Measurements from ENCODE around the gene RBM15B. TPM values are rescaled to one million over a fixed set of nuclear protein-coding genes. Genes with fewer than 3 reads are reported as not detected.

Gene RBM15B
- total RNA-seq, 1 experiment from 2014 or later = 55.6 TPM

GRCh38 chr3:51355891-51356578 lies 35.0 kb upstream of the RBM15B start:
- Mint-ChIP-seq H3K36me3 (no peaks in the 10 kb centered on the region), H3K4me3 (no peak overlapping the region)

DNA sequence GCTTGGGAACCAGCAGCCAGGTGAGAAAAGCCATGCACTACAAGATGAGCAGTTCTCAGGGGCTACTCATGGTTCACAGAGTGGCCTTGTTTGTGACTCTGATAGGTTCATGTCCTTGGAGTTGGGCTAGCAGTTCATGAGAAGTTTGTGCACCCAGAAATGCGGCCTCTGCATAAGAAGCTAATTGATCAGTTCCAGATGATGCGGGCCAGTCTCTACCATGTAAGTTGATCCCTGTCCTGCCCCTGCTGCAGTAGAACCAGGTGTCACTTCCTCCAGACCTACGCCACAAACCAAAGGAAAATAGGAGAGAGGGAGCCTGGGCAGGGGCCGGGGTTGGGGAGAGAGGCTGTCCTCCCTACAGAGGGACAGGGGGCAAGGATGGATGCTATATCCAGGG lies 33.2 kb upstream of the RBM15B start:
- DNase-seq (ENCODE audit: low spot score) (no peak), ATAC-seq (no peak)
- no peaks in the 10 kb centered on the region for H3K36me3 Mint-ChIP-seq
- no peaks in the 10 kb centered on the region for H3K9me3 Mint-ChIP-seq
- H3K27ac Mint-ChIP-seq = no peak overlapping the region
- ChIA-PET CTCF (no interaction called here), POLR2A (no interaction called here)
- H3K27me3 Mint-ChIP-seq (ENCODE audit: low read depth) = no peaks in the 10 kb centered on the region; the same call in 1 of the 2 replicates
- TF ChIP-seq PRRX2 (CRISPR knock-in tag; IDR thresholded peaks at IDR 0.05) = no peak
- TF ChIP-seq, protein P1, sequence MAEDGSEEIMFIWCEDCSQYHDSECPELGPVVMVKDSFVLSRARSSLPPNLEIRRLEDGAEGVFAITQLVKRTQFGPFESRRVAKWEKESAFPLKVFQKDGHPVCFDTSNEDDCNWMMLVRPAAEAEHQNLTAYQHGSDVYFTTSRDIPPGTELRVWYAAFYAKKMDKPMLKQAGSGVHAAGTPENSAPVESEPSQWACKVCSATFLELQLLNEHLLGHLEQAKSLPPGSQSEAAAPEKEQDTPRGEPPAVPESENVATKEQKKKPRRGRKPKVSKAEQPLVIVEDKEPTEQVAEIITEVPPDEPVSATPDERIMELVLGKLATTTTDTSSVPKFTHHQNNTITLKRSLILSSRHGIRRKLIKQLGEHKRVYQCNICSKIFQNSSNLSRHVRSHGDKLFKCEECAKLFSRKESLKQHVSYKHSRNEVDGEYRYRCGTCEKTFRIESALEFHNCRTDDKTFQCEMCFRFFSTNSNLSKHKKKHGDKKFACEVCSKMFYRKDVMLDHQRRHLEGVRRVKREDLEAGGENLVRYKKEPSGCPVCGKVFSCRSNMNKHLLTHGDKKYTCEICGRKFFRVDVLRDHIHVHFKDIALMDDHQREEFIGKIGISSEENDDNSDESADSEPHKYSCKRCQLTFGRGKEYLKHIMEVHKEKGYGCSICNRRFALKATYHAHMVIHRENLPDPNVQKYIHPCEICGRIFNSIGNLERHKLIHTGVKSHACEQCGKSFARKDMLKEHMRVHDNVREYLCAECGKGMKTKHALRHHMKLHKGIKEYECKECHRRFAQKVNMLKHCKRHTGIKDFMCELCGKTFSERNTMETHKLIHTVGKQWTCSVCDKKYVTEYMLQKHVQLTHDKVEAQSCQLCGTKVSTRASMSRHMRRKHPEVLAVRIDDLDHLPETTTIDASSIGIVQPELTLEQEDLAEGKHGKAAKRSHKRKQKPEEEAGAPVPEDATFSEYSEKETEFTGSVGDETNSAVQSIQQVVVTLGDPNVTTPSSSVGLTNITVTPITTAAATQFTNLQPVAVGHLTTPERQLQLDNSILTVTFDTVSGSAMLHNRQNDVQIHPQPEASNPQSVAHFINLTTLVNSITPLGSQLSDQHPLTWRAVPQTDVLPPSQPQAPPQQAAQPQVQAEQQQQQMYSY (CRISPR knock-in tag; IDR thresholded peaks at IDR 0.05) = no peak
- TF ChIP-seq TP53 (CRISPR knock-in tag; IDR thresholded peaks at IDR 0.05) = no peak
- TF ChIP-seq FOXJ3 (CRISPR knock-in tag; IDR thresholded peaks at IDR 0.05; ENCODE audit: borderline replicate concordance) = no peak
- TF ChIP-seq ZBTB21 (CRISPR knock-in tag; IDR thresholded peaks at IDR 0.05; ENCODE audit: borderline replicate concordance) = no peak
- TF ChIP-seq, protein P2, sequence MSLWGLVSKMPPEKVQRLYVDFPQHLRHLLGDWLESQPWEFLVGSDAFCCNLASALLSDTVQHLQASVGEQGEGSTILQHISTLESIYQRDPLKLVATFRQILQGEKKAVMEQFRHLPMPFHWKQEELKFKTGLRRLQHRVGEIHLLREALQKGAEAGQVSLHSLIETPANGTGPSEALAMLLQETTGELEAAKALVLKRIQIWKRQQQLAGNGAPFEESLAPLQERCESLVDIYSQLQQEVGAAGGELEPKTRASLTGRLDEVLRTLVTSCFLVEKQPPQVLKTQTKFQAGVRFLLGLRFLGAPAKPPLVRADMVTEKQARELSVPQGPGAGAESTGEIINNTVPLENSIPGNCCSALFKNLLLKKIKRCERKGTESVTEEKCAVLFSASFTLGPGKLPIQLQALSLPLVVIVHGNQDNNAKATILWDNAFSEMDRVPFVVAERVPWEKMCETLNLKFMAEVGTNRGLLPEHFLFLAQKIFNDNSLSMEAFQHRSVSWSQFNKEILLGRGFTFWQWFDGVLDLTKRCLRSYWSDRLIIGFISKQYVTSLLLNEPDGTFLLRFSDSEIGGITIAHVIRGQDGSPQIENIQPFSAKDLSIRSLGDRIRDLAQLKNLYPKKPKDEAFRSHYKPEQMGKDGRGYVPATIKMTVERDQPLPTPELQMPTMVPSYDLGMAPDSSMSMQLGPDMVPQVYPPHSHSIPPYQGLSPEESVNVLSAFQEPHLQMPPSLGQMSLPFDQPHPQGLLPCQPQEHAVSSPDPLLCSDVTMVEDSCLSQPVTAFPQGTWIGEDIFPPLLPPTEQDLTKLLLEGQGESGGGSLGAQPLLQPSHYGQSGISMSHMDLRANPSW (CRISPR knock-in tag; conservative IDR thresholded peaks at IDR 0.05; ENCODE audit: low read depth) = no peak
- no peak for TF ChIP-seq MXD4 (CRISPR knock-in tag; IDR thresholded peaks at IDR 0.05; ENCODE audit: borderline replicate concordance)
- TF ChIP-seq, protein P3, sequence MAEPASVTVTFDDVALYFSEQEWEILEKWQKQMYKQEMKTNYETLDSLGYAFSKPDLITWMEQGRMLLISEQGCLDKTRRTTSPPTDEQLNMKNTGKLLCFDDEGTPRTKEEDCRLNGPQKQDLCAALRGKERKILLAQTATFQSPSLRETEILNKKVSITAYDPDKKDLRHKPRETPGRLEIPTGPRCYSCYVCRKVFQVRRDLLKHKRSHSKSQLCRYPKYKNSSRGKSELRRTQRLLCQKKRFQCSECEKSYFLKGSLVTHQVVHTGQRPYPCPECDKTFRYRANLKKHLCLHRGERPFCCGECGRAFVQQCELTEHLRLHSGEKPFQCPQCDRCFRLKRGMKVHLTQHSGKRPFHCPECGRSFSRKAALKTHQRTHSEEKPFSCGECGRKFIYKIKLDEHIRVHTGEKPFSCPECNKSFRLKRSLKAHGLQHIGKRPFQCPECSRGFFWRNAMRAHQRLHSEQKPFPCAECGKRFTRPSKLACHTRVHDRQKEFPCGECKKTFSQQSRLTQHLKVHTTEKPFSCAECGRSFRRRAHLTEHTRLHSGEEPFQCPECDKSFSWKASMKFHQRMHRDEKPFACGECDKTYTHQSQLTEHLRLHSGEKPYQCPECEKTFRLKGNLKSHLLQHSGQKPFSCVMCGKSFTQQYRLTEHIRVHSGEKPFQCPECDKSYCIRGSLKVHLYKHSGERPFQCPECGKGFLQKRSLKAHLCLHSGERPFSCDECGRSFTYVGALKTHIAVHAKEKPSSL (CRISPR knock-in tag; conservative IDR thresholded peaks at IDR 0.05) = no peak
- TF ChIP-seq, protein P4, sequence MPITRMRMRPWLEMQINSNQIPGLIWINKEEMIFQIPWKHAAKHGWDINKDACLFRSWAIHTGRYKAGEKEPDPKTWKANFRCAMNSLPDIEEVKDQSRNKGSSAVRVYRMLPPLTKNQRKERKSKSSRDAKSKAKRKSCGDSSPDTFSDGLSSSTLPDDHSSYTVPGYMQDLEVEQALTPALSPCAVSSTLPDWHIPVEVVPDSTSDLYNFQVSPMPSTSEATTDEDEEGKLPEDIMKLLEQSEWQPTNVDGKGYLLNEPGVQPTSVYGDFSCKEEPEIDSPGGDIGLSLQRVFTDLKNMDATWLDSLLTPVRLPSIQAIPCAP (CRISPR knock-in tag; IDR thresholded peaks at IDR 0.05) = no peak
- TF ChIP-seq SOX15 (CRISPR knock-in tag; IDR thresholded peaks at IDR 0.05) = no peak
- TF ChIP-seq ERG (CRISPR knock-in tag; IDR thresholded peaks at IDR 0.05) = no peak
- no peak for TF ChIP-seq SMAD4 (CRISPR knock-in tag; IDR thresholded peaks at IDR 0.05)
- TF ChIP-seq, protein P5, sequence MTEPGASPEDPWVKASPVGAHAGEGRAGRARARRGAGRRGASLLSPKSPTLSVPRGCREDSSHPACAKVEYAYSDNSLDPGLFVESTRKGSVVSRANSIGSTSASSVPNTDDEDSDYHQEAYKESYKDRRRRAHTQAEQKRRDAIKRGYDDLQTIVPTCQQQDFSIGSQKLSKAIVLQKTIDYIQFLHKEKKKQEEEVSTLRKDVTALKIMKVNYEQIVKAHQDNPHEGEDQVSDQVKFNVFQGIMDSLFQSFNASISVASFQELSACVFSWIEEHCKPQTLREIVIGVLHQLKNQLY (CRISPR knock-in tag; IDR thresholded peaks at IDR 0.05) = no peak
- no peak for TF ChIP-seq NR2C2 (CRISPR knock-in tag; IDR thresholded peaks at IDR 0.05)
- TF ChIP-seq, protein P6, sequence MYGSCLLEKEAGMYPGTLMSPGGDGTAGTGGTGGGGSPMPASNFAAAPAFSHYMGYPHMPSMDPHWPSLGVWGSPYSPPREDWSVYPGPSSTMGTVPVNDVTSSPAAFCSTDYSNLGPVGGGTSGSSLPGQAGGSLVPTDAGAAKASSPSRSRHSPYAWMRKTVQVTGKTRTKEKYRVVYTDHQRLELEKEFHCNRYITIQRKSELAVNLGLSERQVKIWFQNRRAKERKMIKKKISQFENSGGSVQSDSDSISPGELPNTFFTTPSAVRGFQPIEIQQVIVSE (CRISPR knock-in tag; IDR thresholded peaks at IDR 0.05; ENCODE audit: borderline replicate concordance) = no peak
- TF ChIP-seq ZNF281 (CRISPR knock-in tag; IDR thresholded peaks at IDR 0.05) = no peak
- H3K4me1 Mint-ChIP-seq = 0 out of 2 replicates have a peak, but pooled peaks cover 3% of the 10 kb centered on the region
- H3K4me3 Mint-ChIP-seq = no peak overlapping the region

More at GRCh38 chr3:51355891-51356578, 35.0 kb upstream of the RBM15B start:
- Mint-ChIP-seq H3K27me3 (ENCODE audit: low read depth) (no peaks in the 10 kb centered on the region; the same call in 1 of the 2 replicates), H3K27ac (no peak overlapping the region), H3K4me1 (0 out of 2 replicates have a peak, but pooled peaks cover 4% of the 10 kb centered on the region), H3K9me3 (no peaks in the 10 kb centered on the region)
- POLR2A ChIA-PET = no interaction called here
- DNase-seq (ENCODE audit: low spot score) (no peak), ATAC-seq (no peak)
- CTCF ChIA-PET = interaction anchor here (0.8 to 1.9 kb wide), 2 partner anchors 16 to 256 kb away, joined by 3 to 8 read pairs; no protein-coding TSS in a partner anchor
- TF ChIP-seq NR2C2 (CRISPR knock-in tag; IDR thresholded peaks at IDR 0.05) = no peak

Measured in WTC11 (cell line).